SH-SY5Y (cell line): Measurements from ENCODE around the gene PRR20G.

Experiments used
- GATA2 ChIP-seq: IDR thresholded peaks from 2 replicates; pipeline ENCODE4 v1.6.1; 2011; ENCODE audit warnings: mild to moderate bottlenecking, low read depth, low read length
- GATA3 ChIP-seq: IDR thresholded peaks from 2 replicates; pipeline ENCODE4 v1.6.1; 2011; ENCODE audit warnings: low read depth, mild to moderate bottlenecking, low read length, moderate library complexity

- TF ChIP-seq GATA2 (no peak), GATA3 (no peak)
Measured at GRCh38 chr3:127266186-127266585, 21.7 kb downstream of the PRR20G start.
